Right lung (tissue), 10 donors: ENCODE results near the gene FIG4. TPM values are rescaled to one million over a fixed set of nuclear protein-coding genes. Genes with fewer than 3 reads are reported as not detected.
A peak's percentile ranks its signal among the peaks of the same experiment; 100 is the strongest.

Experiments
- DNase-seq, 2 donors: peaks; one replicate each; pipeline ENCODE4 v3.0.0-alpha.2; 2013
- long read RNA-seq, 8 donors: transcript quantifications; one replicate each; lab custom pipeline, GENCODE V29; 2026
- polyA plus RNA-seq, 5 donors: library from polyadenylated mRNA; unstranded; fragments of 120-200 nt; gene quantifications; one replicate each; pipeline versions ENCODE4 v1.2.1 to v1.2.3, GENCODE V29; 2013; ENCODE audit warnings: inconsistent platforms in 1 of 5, low replicate concordance in 1 of 5; ENCODE audit not compliant: insufficient read length in 5 of 5, insufficient read depth in 1 of 5

The FIG4 gene
- 10 to 100 TPM; 16.0 to 23.6 (median 21.6) TPM for polyA plus RNA-seq
- long read RNA-seq, donor 1, partial matches to known transcripts = 18 of 21 reads
- long read RNA-seq, donor 1, other reads (novel, unspliced or antisense) = 0 of 21 reads
- long read RNA-seq, donor 2, partial matches to known transcripts = 9 of 9 reads
- long read RNA-seq, donor 2, other reads (novel, unspliced or antisense) = 0 of 9 reads
- long read RNA-seq, donor 3, partial matches to known transcripts = 11 of 13 reads
- long read RNA-seq, donor 3, other reads (novel, unspliced or antisense) = 0 of 13 reads
- long read RNA-seq, donor 4, partial matches to known transcripts = 7 of 9 reads
- long read RNA-seq, donor 4, other reads (novel, unspliced or antisense) = 0 of 9 reads
- long read RNA-seq, donor 5, partial matches to known transcripts = 14 of 16 reads
- long read RNA-seq, donor 5, other reads (novel, unspliced or antisense) = 0 of 16 reads
- long read RNA-seq, donor 6, partial matches to known transcripts = 5 of 8 reads
- long read RNA-seq, donor 6, other reads (novel, unspliced or antisense) = 0 of 8 reads
- long read RNA-seq, donor 7, partial matches to known transcripts = 6 of 9 reads
- long read RNA-seq, donor 7, other reads (novel, unspliced or antisense) = 0 of 9 reads
- long read RNA-seq, donor 8, partial matches to known transcripts = 0 of 1 reads
- long read RNA-seq, donor 8, other reads (novel, unspliced or antisense) = 0 of 1 reads

DNA sequence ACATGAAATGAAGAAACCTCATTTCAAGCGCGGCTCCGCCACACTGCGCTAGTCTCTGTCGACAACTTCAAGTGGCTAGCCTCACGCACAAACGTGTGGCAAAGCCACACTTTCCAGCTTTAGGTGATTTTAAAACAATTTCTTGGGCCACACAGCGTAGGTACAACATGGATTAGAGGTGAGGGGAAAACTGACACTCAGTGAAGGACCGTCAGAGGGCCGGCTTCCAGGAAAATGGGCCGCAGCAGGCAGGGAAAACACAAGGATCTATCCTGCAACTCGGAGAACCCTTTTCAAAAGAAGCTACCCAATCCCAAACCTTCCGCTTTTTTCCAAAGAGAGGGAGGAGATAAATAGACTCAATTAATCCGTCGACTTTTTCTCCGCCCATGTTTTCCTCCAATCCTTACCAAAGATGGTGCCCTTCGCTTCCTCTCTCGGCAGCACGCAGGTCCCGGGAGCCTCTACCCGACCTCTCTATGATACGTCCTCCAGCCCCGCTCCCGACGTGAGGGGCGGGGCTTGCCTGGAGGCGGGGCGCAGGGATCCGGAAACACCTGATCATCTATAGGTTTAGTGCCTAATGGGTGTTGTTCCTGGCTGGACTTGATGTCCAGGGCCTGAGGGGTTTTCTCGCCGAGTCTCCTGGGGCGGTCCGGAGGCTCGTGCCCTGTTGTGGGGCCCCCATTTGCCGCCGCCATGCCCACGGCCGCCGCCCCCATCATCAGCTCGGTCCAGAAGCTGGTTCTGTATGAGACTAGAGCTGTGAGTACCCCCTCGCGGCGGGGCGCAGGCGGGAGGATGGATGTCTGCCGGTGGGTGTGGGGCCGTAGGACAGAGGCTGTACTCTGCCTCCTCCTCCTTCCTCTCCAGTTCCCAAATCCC lies at the start of gene FIG4, which contains the start of gene AK9:
FIG4 (plus strand) TSS at position 560 of the 885 bp plus-strand sequence; CDS start at position 700, 140 bp downstream.
AK9 (minus strand) TSS at position 466 of the 885 bp plus-strand sequence. CDS start 15,457 bp downstream, outside the sequence.
- DNase-seq = peak; percentile 89 to 90

DNA sequence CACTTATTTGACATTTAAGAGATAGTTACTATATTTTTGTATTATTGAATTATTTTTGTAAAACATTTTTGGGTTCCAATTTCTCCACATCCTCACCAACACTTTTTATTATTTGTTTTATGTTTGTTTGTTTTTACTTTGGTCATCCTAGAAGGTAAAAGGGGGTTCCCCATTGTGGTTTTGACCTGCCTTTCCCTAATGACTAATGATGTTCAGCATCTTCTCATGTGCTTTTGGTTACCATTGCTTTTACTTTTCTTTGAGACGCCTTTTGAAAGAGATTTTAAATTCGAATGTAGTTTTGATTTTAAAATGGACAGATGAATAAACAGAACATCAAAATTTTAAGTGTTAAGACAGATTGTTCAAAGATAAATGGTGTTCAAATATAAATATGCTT lies 47.0 kb upstream of the FIG4 start:
- DNase-seq = no peak

GRCh38 chr6:109653264-109653663 lies 37.8 kb upstream of the FIG4 start:
- no peak for DNase-seq

DNA sequence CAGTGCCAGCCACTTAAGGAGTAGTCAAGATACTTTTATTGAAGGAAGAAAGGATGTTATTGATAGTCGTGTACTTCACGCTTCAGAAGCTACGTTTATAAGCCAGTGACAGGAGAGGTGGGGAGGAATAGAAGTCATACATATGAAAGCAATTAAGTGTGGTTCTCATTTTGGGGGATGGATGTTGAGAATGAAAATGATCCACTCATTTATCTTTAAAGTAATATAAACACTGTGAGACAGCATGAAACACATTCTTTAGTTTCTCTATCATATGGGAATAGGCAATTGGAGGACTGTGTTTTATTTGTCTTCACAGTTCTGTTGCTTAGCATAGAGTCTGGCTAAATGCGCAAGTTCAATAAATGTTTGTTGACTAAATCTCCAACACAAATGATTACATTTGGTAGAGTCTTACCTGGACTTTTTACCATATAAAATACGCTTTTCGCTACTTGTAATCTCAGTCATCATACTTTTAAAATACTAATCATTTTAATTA lies 35.3 kb upstream of the FIG4 start:
- DNase-seq = no peak

DNA sequence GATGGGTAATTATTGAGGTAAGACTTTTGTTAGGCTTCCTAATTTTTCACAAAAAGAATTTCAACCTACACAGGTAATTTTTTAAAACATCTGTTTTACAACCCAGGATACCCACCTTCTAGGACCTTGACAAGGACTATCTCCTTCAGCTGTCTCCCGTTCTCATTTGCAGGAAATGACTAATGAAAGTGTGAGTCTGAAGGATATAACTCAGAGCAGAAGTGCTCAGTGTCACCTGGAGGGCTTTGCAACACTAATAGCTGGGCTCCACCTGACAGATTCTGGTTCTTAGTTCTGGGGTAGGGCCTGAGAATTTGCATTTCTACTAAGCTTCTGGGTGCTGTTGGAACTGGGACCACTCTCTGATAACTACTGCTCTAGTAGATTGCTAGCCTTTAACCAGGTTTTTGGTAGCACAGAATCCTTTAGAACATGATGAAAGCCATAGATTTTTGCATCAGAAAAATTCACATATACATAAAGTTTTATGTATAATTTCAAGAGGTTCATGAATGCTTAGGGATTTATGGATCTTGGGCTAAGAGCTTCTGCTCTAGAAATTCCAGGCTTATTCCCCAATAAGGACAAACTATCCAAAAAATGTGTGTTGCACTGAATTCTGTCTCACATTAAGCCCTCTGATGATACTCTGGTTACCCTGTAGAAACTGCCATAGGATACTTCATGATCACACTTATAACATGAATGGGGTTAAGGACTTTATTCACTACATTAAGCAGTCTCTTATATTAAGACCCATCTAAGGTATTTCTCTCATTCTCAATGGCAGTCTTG lies 30.4 kb upstream of the FIG4 start:
- DNase-seq = no peak

- no peak for DNase-seq
These were observed 28.9 kb upstream of the FIG4 start for GRCh38 chr6:109662192-109662591.

GRCh38 chr6:109669811-109670210 lies 21.3 kb upstream of the FIG4 start:
- DNase-seq = no peak

DNA sequence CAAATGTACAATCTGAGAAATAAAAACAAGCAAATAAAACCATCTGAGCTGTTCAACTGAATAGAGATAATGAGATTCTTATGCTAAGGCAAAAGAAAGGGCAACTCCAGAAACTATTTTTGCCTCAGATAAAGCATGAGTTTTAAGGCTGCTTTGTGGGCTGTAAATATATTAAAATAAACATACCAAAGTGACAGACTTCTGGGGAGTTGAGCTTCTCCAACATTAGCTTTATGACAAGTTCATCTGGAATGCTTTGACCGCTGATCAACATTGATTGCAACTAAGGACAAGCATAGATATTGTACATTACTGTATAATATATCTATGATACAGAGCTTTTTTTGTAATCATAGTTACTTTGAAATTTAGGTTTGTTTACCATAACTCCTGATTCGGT lies 19.4 kb upstream of the FIG4 start:
- no peak for DNase-seq

- no peak for DNase-seq
These were observed 18.9 kb upstream of the FIG4 start for GRCh38 chr6:109672175-109672574.

- no peak for DNase-seq
These were observed 18.3 kb upstream of the FIG4 start for GRCh38 chr6:109672839-109673238.

GRCh38 chr6:109676724-109677123 lies 14.4 kb upstream of the FIG4 start:
- DNase-seq = no peak

GRCh38 chr6:109678240-109678639 lies 12.9 kb upstream of the FIG4 start:
- DNase-seq = no peak

GRCh38 chr6:109678661-109679505 lies 12.2 kb upstream of the FIG4 start:
- DNase-seq = peak in 1 of 2 donors; percentile 10

DNA sequence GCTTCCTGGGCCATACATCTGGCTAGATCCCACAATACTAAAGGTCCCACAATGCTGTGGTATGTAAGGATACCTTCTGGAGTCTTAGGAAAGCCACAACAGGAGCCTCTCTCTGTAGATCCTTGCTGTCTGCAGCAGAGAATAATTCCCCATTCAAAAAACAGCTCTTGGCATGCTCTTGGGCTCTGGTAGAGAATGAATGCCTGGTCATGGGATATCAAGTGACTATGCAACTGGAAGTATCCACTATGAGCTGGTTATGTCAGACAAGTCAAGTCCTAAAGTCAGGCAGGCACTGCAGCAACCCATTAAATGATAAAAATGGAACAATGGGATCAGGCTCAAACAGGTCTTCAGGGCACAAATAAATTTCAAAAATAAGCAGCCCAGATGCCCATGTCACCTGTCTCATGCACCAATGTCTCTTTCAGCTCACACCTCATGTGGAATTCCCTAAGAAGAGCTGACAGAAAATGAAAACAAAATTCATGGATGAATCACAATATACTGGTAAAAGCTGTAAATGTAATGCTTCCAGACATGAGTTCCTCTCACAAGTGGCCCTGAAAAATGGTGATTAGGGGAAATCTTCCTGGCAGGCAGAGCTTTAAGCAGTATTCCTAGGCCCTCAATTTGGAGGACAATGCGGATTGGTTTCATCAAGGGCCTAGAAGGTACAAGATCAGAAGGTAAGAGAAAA lies 4.4 kb upstream of the FIG4 start:
- no peak for DNase-seq

DNA sequence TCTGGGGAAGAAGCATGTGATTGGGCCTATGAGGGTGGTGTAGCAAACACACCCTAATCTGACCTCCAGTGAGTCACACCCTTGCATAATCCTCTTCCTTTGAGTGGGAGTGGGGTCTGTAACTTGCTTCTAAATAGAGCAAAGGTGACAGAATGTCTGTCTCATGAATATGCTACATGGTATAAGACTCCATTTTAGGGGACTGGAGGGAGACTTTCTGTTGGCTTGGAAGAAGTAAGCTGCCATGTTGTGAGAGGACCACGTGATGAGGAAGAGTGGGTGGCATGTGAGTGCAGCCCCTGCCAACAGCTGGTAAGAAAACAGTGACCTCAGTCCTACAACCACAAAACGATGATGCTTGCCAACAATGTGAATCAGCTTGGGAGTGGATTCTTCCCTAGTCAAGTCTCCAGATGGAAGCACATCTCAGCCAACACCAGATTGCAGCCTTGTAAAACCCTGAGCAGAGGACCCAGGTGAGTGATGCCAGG lies 3.8 kb upstream of the FIG4 start:
- no peak for DNase-seq

DNA sequence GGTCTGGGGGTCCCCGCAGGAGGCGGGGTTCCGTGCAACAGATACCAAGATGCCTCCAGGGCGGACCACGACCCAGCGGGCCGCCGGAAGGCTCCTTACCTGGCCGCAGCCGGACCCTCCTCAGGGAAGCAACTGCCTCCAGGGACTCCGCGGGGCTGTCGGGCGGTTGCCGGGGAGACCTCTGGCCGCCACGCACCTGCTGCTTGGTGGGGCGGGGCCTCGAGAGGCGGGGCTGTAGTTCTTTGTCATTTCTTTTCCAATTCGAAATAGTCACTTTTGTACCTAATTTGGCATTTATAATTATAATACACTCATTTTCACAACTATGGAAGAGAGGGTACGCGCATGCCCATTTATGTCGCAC lies 741 bp upstream of the FIG4 start:
- peak; percentile 39 to 47 for DNase-seq

DNA sequence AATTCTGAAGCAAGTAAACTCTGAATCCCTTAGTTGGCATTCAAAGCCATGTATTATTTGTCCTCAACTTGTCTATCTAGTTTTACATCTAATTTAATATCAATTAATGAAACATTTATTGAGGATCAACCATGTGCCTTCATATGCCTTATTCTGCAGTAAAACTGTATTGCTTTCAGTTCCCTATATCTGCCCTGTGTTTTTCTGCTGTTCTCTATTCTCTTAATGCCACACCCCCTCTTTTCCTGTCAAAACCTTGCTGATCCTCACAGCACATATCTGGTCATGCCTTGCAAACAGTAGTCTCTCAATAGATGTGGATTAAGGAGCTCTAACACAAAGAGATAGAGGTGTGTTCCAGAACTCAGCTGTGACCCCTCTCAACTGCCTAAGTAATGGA lies 2.0 kb downstream of the FIG4 start:
- DNase-seq = no peak

DNA sequence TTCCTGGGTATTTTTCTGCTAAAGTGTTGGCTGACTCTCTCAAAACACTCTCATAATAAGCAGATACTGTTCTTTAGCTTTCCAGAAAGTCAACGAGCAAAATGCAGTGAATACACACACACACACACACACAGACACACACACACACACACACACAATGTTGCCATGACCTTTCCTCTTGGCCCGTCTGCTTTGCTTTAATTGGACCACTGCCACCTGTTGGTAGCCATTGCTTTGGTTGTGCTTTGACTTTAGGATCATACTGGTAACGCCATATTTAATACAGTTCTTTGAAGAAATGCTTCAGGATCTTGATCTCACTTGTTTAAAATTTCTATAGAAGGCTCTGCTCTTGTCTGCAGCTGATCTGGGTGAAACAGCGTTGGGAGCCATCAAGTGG lies 4.4 kb downstream of the FIG4 start:
- DNase-seq = no peak

DNA sequence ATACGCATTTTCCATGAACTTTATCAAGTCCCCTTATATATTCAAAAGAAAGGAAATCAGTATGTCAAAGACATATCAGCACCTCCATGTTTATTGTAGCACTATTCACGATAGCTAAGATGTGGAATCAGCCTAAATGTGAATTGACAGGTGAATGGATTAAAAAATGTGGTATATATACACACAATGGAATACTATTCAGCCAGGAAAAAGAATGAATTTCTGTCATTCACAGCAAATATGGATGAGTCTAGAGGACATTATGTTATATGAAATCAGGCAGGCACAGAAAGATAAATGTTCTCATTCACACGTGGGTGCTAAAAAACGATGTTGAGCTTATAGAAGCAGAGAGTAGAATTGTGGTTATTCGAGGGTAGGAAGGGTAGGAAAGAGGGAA lies 5.3 kb downstream of the FIG4 start:
- DNase-seq = no peak
